Measurements from ENCODE around the gene PLCG2.

- TF ChIP-seq POLR2A (IDR thresholded peaks at IDR 0.05; ENCODE audit: low read length) (no peak), GATA1 (IDR thresholded peaks at IDR 0.05; ENCODE audit: low read depth, low read length) (no peak)
Observed at GRCh38 chr16:81729451-81729850, 49.6 kb upstream of the PLCG2 start.
